ENCODE data around the gene EMC1.
"Not testable (repeated sequence)": the region's sequence is repeated elsewhere in the genome, so short reads cannot be mapped to it uniquely, and the experiment has no call there.

EMC1 gene

GRCh38 chr1:19191811-19192210, 59.5 kb downstream of the EMC1 start:
- no peak overlapping the region for H3K27ac ChIP-seq
- no peak overlapping the region for H3K4me3 ChIP-seq
- TF ChIP-seq CTCF (IDR thresholded peaks at IDR 0.05) = no peak
- no peak for DNase-seq (ENCODE audit: low spot score)

GRCh38 chr1:19190468-19190867, 60.9 kb downstream of the EMC1 start:
- TF ChIP-seq CTCF (IDR thresholded peaks at IDR 0.05) = no peak
- DNase-seq (ENCODE audit: low spot score) = no peak
- Histone ChIP-seq H3K27ac (no peak overlapping the region), H3K4me3 (no peak overlapping the region)

GRCh38 chr1:19189270-19189669, 62.1 kb downstream of the EMC1 start:
- no peak for DNase-seq (ENCODE audit: low spot score)
- H3K4me3 ChIP-seq = no peak overlapping the region
- no peak overlapping the region for H3K27ac ChIP-seq
- TF ChIP-seq CTCF (IDR thresholded peaks at IDR 0.05) = no peak

- no peak for DNase-seq (ENCODE audit: low spot score)
- H3K27ac ChIP-seq = no peak overlapping the region
- H3K4me3 ChIP-seq = no peak overlapping the region
- no peak for TF ChIP-seq CTCF (IDR thresholded peaks at IDR 0.05)
Measured at GRCh38 chr1:19187852-19188251, 63.5 kb downstream of the EMC1 start.

- DNase-seq (ENCODE audit: low spot score) = no peak
- H3K27ac ChIP-seq = no peak overlapping the region
- H3K4me3 ChIP-seq = no peak overlapping the region
- no peak for TF ChIP-seq CTCF (IDR thresholded peaks at IDR 0.05)
Measured at GRCh38 chr1:19186001-19186400, 65.3 kb downstream of the EMC1 start.

- DNase-seq (ENCODE audit: low spot score) = no peak
- Histone ChIP-seq H3K27ac (no peak overlapping the region), H3K4me3 (no peak overlapping the region)
- no peak for TF ChIP-seq CTCF (IDR thresholded peaks at IDR 0.05)
Measured at GRCh38 chr1:19182223-19182622, 69.1 kb downstream of the EMC1 start.

- not testable (repeated sequence) for DNase-seq (ENCODE audit: low spot score); H3K27ac ChIP-seq; H3K4me3 ChIP-seq
Measured at GRCh38 chr1:19180265-19180657, 71.1 kb downstream of the EMC1 start.

Measured in coronary artery (tissue), 2 donors.